Dendritic cell treated with granulocyte-macrophage colony-stimulating factor and Interleukin-4, amounts not matched to agents 40 ng/mL and 50 ng/mL, for 4 days (primary cell): ENCODE results near the gene RPS15.

Experiments
- H3K27ac Mint-ChIP-seq: one replicate; pipeline ENCODE4 v1.8.0; 2022; ENCODE audit warnings: mild to moderate bottlenecking, mixed read lengths
- H3K27me3 Mint-ChIP-seq: one replicate; pipeline ENCODE4 v1.8.0; 2022; ENCODE audit warnings: mild to moderate bottlenecking, mixed read lengths
- H3K36me3 Mint-ChIP-seq: one replicate; pipeline ENCODE4 v1.8.0; 2022; ENCODE audit warnings: low read depth, mixed read lengths
- H3K4me1 Mint-ChIP-seq: one replicate; pipeline ENCODE4 v1.8.0; 2022; ENCODE audit warnings: low read depth, mixed read lengths
- H3K4me3 Mint-ChIP-seq: one replicate; pipeline ENCODE4 v1.8.0; 2022; ENCODE audit warnings: mild to moderate bottlenecking, moderate library complexity, mixed read lengths
- H3K9me3 Mint-ChIP-seq: one replicate; pipeline ENCODE4 v1.8.0; 2022; ENCODE audit warnings: mixed read lengths
- intact Hi-C: fragments of 100-400 bp; cut with micrococcal nuclease; formaldehyde crosslinking; loops from one replicate; pipeline ENCODE4 v1.15.0; 2022

RPS15 gene

GRCh38 chr19:1467490-1468273, 29.5 kb downstream of the RPS15 start:
- peaks cover 25% of the 10 kb centered on the region for H3K4me1 Mint-ChIP-seq
- peaks cover 61% of the 10 kb centered on the region for H3K27me3 Mint-ChIP-seq
- H3K9me3 Mint-ChIP-seq, result no peaks in the 10 kb centered on the region
- no peaks in the 10 kb centered on the region for H3K36me3 Mint-ChIP-seq
- no peak overlapping the region for H3K4me3 Mint-ChIP-seq
- H3K27ac Mint-ChIP-seq, result no peak overlapping the region
- intact Hi-C loops, result no loop called here

GRCh38 chr19:1468274-1468820, 30.2 kb downstream of the RPS15 start:
- Mint-ChIP-seq H3K27me3 (peaks cover 67% of the 10 kb centered on the region), H3K4me1 (peaks cover 31% of the 10 kb centered on the region), H3K9me3 (no peaks in the 10 kb centered on the region), H3K4me3 (no peak overlapping the region), H3K27ac (no peak overlapping the region), H3K36me3 (peaks cover 3% of the 10 kb centered on the region)
- intact Hi-C loops, result no loop called here

- Mint-ChIP-seq H3K27me3 (peaks cover 71% of the 10 kb centered on the region), H3K9me3 (no peaks in the 10 kb centered on the region), H3K27ac (no peak overlapping the region), H3K4me1 (peaks cover 35% of the 10 kb centered on the region), H3K4me3 (no peak overlapping the region), H3K36me3 (peaks cover 8% of the 10 kb centered on the region)
- intact Hi-C loops, result no loop called here
Observed at GRCh38 chr19:1468821-1469254, 30.6 kb downstream of the RPS15 start.

DNA sequence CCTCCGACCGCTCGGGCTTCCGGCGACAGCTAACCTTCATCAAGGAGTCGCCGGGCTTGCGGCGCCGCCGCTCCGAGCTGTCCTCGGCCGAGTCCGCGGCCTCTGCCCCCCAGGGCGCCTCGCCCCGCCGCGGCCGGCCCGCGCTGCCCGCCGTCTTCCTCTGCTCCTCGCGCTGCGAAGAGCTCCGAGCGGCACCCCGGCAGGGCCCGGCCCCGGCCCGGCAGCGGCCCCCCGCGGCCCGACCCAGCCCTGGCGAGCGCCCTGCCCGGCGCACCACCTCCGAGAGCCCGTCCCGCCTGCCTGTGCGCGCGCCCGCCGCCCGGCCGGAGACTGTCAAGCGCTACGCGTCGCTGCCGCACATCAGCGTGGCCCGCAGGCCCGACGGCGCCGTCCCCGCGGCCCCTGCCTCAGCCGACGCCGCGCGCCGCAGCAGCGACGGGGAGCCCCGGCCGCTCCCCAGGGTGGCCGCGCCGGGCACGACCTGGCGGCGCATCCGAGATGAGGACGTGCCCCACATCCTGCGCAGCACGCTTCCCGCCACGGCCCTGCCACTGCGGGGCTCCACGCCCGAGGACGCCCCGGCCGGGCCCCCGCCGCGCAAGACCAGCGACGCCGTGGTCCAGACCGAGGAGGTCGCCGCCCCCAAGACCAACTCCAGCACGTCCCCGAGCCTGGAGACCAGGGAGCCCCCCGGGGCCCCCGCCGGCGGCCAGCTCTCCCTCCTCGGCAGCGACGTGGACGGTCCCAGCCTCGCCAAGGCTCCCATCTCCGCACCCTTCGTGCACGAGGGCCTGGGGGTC, 31.3 kb downstream of the RPS15 start:
- H3K27me3 Mint-ChIP-seq, result peaks cover 75% of the 10 kb centered on the region
- H3K4me3 Mint-ChIP-seq, result peak overlapping the region; percentile 75
- no peaks in the 10 kb centered on the region for H3K9me3 Mint-ChIP-seq
- H3K27ac Mint-ChIP-seq, result peak overlapping the region; percentile 44
- peaks cover 35% of the 10 kb centered on the region for H3K4me1 Mint-ChIP-seq
- intact Hi-C loops, result loop anchor here (5.0 kb wide), 1 partner anchor 43 kb away; the partner anchor contains the start of gene ADAMTSL5
- H3K36me3 Mint-ChIP-seq, result peaks cover 14% of the 10 kb centered on the region

DNA sequence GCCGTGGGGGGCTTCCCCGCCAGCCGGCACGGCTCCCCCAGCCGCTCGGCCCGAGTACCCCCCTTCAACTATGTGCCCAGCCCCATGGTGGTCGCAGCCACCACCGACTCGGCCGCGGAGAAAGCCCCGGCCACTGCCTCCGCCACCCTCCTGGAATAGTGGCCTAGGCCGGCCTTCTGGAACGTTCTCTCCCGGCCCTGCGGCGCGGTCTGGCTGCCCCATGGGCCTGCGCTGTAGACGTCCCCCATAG, 31.8 kb downstream of the RPS15 start:
- H3K4me3 Mint-ChIP-seq, result peak overlapping the region; percentile 75
- H3K27ac Mint-ChIP-seq, result peak overlapping the region; percentile 44
- H3K27me3 Mint-ChIP-seq, result peaks cover 74% of the 10 kb centered on the region
- H3K36me3 Mint-ChIP-seq, result peaks cover 19% of the 10 kb centered on the region
- no peaks in the 10 kb centered on the region for H3K9me3 Mint-ChIP-seq
- intact Hi-C loops, result loop anchor here (5.0 kb wide), 1 partner anchor 42 kb away; the partner anchor contains the start of gene ADAMTSL5
- H3K4me1 Mint-ChIP-seq, result peaks cover 35% of the 10 kb centered on the region

- Mint-ChIP-seq H3K4me3 (peak overlapping the region; percentile 75), H3K27ac (peak overlapping the region; percentile 44)
Observed at GRCh38 chr19:1470305-1471009, 32.3 kb downstream of the RPS15 start.

DNA sequence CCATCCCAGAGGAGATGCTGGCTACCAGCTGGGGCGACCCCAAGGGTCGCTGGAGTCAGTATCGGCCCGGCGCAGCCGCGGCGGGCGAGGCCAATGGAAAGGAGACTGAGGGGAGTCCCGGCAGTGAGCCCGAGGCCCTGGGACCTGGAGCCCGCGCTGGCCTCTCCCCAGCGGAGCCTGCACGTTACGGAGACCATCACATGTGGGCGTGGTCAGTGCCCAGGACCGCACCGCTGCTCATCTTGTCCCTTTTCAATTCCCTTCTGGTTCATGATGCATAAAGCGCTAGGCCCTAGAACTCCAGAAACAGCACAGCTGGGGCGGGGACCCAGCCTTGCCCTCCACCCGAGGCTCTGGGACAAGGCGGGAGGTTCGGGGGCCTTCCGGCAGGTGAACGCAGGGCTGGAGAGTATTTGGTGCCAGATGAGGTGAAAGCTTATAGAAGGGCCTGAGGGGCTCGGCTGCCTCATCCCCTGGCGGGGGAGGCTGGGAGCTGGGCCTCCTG, 32.9 kb downstream of the RPS15 start:
- H3K4me1 Mint-ChIP-seq, result peaks cover 35% of the 10 kb centered on the region
- no peak overlapping the region for H3K27ac Mint-ChIP-seq
- intact Hi-C loops, result loop anchor here (5.0 kb wide), 1 partner anchor 41 kb away; the partner anchor contains the start of gene ADAMTSL5
- peaks cover 30% of the 10 kb centered on the region for H3K36me3 Mint-ChIP-seq
- H3K27me3 Mint-ChIP-seq, result peaks cover 72% of the 10 kb centered on the region
- no peaks in the 10 kb centered on the region for H3K9me3 Mint-ChIP-seq
- peak overlapping the region; percentile 75 for H3K4me3 Mint-ChIP-seq

More at GRCh38 chr19:1470305-1471009, 32.3 kb downstream of the RPS15 start:
- Mint-ChIP-seq H3K27me3 (peaks cover 75% of the 10 kb centered on the region), H3K36me3 (peaks cover 24% of the 10 kb centered on the region), H3K9me3 (no peaks in the 10 kb centered on the region), H3K4me1 (peaks cover 35% of the 10 kb centered on the region)
- intact Hi-C loops, result loop anchor here (5.0 kb wide), 1 partner anchor 42 kb away; the partner anchor contains the start of gene ADAMTSL5

DNA sequence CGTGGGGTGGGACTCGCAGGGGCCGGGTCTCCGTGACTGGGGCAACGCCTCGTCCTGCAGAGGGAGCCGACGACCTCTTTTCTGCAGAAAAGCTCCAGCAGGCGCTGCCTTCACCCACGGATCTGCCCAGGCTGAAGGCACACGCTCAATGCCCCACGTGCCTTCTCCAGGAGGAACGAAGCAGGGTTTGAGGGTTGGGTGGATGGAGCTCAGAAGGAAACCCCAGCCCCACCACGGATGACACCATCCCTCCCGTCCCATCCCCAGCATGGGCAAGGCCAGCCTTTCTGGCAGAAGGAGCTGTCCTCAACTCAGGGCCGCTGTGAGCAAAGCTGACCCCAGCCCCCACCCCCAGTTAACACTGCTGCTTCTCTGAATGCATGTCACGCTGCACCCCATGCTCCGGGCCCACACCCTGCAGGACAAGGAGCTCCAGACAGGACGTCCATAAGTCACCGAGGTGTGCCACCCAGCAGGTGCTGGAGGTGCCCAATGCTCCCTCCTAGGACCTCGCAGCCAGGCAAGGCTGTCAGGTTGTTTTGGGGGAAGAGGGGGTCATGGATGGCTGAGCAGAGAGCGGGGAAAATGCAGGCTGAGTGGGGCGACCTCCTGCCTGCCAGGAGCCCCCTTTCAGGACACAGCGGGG, 33.4 kb downstream of the RPS15 start:
- H3K4me1 Mint-ChIP-seq, result peaks cover 35% of the 10 kb centered on the region
- no peak overlapping the region for H3K27ac Mint-ChIP-seq
- H3K36me3 Mint-ChIP-seq, result peaks cover 36% of the 10 kb centered on the region
- intact Hi-C loops, result loop anchor here (5.0 kb wide), 1 partner anchor 41 kb away; the partner anchor contains the start of gene ADAMTSL5
- no peaks in the 10 kb centered on the region for H3K9me3 Mint-ChIP-seq
- peak overlapping the region; percentile 75 for H3K4me3 Mint-ChIP-seq
- peaks cover 68% of the 10 kb centered on the region for H3K27me3 Mint-ChIP-seq

- Mint-ChIP-seq H3K36me3 (peaks cover 44% of the 10 kb centered on the region), H3K27ac (no peak overlapping the region), H3K9me3 (no peaks in the 10 kb centered on the region), H3K27me3 (peaks cover 63% of the 10 kb centered on the region), H3K4me3 (no peak overlapping the region), H3K4me1 (peaks cover 41% of the 10 kb centered on the region)
- intact Hi-C loops, result loop anchor here (5.0 kb wide), 1 partner anchor 40 kb away; the partner anchor contains the start of gene ADAMTSL5
Observed at GRCh38 chr19:1472231-1473084, 34.3 kb downstream of the RPS15 start.

GRCh38 chr19:1473085-1473851, 35.1 kb downstream of the RPS15 start:
- H3K9me3 Mint-ChIP-seq, result no peaks in the 10 kb centered on the region
- peaks cover 60% of the 10 kb centered on the region for H3K27me3 Mint-ChIP-seq
- peaks cover 51% of the 10 kb centered on the region for H3K36me3 Mint-ChIP-seq
- intact Hi-C loops, result loop anchor here (5.0 kb wide), 1 partner anchor 39 kb away; the partner anchor contains the start of gene ADAMTSL5
- H3K4me3 Mint-ChIP-seq, result no peak overlapping the region
- H3K27ac Mint-ChIP-seq, result no peak overlapping the region
- H3K4me1 Mint-ChIP-seq, result peaks cover 42% of the 10 kb centered on the region

DNA sequence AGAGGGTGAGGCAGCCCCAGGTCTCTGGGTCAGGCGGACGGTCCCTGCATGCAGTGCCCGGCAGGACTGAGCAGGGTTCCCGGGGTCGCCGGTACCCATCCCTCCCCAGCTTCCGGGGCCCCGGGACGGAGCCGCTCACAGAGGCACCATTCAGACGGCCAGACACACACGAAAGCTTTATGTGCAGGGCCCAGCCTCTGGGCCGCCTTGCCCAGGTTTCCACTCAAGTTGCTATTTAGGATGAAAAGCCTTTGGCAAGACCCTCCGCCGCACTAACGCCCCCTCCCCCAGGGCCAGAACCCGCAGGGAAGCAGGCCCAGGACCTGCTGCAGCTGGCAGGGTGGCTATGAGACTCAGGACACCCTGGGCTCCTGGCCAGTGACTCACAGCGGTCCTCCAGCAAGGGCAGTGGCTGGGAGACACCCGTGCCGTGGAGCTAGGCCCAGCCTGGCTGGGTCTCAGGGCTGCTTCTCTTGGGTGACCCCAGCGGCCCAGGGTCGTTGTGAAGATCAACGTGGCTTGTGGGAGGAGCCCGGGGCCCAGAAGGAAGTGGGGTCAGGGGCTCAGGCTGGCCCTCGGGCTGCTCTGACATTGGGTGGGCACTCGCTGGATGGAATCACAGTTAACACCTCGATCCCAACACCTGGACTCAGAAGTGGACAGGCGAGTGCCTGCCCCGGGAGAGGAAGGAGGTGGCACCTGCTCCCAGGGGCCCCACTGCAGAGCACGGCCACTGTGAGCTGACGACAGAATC, 36.0 kb downstream of the RPS15 start:
- Mint-ChIP-seq H3K4me1 (peaks cover 47% of the 10 kb centered on the region), H3K27me3 (peaks cover 54% of the 10 kb centered on the region), H3K36me3 (peaks cover 57% of the 10 kb centered on the region), H3K9me3 (no peaks in the 10 kb centered on the region), H3K4me3 (no peak overlapping the region), H3K27ac (no peak overlapping the region)
- intact Hi-C loops, result loop anchor here (5.0 kb wide), 1 partner anchor 38 kb away; the partner anchor contains the start of gene ADAMTSL5
